NB4 (cell line): ENCODE data around the gene MYLK4.

ENCODE experiments used
- CTCF ChIP-seq: IDR thresholded peaks from one replicate; pipeline ENCODE4 v1.5.1; 2012; ENCODE audit warnings: low read depth, low read length
- MYC ChIP-seq: IDR thresholded peaks from 2 replicates; pipeline ENCODE4 v1.6.1; 2011; ENCODE audit warnings: low read depth, low read length
- POLR2A ChIP-seq: IDR thresholded peaks from 2 replicates; pipeline ENCODE4 v1.6.1; 2011; ENCODE audit warnings: mild to moderate bottlenecking; ENCODE audit not compliant: insufficient read length; ENCODE audit errors: extremely low read depth
- TF ChIP-seq, protein P1 (sequence below): IDR thresholded peaks from 2 replicates; pipeline ENCODE4 v1.6.1; 2011; ENCODE audit warnings: low read depth, low read length

DNA sequence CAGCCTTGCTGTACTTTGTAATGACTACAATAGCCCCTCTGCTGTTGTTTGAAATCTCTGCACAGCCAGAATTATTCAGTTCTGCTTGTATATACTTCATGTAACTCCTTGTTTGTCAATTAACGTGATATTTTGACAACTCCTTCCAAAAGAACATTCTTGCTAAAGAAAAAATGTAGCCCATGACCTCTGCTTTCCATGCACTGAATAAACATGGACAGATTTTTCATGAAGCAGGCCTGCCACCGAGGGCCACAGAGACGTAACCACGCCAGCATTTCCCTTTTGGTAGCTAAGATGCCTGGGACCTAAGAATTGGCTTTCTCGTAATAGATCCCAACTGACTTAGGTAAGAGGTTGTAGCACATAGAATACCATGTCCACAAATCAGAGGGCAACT lies 135.9 kb downstream of the MYLK4 start:
- TF ChIP-seq CTCF (no peak), POLR2A (no peak), MYC (no peak)
- TF ChIP-seq, protein P1, sequence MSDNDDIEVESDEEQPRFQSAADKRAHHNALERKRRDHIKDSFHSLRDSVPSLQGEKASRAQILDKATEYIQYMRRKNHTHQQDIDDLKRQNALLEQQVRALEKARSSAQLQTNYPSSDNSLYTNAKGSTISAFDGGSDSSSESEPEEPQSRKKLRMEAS, result no peak
